GM21619 (cell line): ENCODE results near the gene TANGO2.

ENCODE experiments used
- ATAC-seq: cut with Tn5 transposase; IDR thresholded peaks from one replicate; pipeline ENCODE4 v1.9.1; 2021; ENCODE audit not compliant: unreplicated experiment

Gene TANGO2

DNA sequence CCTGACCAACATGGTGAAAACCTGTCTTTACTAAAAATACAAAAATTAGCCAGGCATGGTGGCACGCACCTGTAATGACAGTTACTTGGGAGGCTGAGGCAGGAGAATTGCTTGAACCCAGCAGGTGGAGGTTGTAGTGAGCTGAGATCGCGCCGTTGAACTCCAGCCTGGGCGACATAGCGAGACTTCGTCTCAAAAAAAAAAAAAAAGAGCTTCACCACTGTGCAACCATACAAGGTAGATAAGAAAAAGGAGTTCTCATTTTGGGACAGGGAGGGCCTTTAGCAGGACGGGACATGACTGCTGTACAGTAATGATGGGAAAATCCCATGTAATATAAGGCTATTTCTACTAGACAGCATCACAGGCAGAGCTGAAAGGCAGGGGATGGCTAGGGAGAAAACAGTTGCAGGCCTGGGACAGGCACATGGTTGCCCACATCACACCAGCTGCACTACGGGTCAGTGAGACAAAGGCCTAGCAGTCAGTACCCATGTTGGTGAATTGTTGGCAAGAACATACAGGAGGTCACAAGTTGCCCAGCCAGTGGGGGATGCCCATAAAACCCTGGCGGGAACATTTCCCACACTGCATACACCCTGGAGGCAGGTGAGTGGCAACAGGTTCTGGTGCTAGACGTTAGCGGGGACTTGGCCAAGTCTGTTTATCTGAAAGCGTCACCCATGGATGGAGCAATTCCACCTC lies 5.4 kb downstream of the TANGO2 start:
- no peak for ATAC-seq

- no peak for ATAC-seq
Measured at GRCh38 chr22:20026996-20027601, 6.2 kb downstream of the TANGO2 start.

- no peak for ATAC-seq
Measured at GRCh38 chr22:20027966-20028854, 7.3 kb downstream of the TANGO2 start.

DNA sequence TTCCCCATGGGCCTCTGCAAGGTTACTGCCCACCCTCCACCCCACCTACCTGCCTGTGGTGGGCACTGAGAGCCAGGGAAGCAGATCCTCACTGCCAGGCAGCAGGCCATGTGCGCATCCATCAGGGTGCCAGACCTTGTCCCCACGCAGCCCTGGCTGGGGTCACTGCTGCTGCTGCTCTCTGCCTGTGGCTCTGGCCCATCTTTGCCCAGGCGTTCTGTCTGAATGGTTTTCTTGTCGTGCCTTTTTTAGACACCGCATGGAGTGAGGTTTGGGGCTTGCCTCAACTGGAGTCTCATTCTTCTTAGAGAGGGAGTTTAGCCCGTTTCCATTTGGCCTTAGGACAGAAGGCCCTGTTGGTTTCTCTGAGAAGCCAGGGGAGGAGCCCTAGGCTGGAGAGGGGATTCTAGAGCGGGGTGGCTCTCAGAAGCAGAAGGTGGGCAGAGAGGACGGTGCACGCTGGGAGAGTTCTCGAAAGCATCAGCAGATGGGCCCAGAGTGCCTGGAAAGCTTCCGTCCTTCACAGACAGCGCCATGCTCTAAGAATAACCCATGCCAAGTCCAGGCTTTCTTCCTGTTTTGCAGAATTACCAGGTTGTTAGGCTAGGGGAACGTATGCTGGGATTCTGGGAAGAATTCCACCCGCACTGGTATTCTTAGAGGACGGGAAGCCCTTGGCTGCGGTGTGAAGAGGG lies 8.1 kb downstream of the TANGO2 start:
- ATAC-seq = no peak

GRCh38 chr22:20029550-20030225 lies 8.8 kb downstream of the TANGO2 start:
- no peak for ATAC-seq

GRCh38 chr22:20031732-20032406 lies 11.0 kb downstream of the TANGO2 start:
- no peak for ATAC-seq

DNA sequence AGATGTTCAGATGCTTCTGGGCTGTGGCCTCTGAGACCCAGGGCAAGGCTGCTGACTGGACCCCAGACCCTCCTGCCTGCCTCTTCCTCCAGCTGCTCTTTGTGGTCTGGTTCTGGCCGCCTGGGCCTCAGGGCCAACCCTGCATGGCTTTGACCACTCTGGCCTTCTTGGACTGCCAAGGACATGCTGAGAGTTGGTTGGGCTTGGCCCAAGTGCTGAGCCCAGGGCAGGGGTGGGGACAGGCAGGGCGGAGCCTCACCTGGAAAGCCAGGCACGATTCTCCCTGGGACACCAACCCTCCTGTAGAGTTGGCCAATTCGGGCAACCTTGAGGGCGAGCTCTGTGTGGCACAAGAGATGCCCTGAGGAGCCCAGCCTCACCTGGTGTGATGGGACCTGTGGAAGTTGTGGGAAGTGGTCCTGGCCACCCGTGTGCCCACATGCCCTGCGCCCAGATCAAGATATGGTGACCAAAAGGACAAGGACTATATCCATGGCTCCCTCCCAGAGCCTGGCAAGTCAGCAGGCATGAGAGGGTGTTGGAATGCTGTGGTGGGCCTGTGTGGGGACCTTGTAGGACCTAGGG lies 11.6 kb downstream of the TANGO2 start:
- no peak for ATAC-seq

GRCh38 chr22:20033045-20033706 lies 12.3 kb downstream of the TANGO2 start:
- no peak for ATAC-seq

GRCh38 chr22:20034143-20034542 lies 13.2 kb downstream of the TANGO2 start:
- ATAC-seq = no peak

DNA sequence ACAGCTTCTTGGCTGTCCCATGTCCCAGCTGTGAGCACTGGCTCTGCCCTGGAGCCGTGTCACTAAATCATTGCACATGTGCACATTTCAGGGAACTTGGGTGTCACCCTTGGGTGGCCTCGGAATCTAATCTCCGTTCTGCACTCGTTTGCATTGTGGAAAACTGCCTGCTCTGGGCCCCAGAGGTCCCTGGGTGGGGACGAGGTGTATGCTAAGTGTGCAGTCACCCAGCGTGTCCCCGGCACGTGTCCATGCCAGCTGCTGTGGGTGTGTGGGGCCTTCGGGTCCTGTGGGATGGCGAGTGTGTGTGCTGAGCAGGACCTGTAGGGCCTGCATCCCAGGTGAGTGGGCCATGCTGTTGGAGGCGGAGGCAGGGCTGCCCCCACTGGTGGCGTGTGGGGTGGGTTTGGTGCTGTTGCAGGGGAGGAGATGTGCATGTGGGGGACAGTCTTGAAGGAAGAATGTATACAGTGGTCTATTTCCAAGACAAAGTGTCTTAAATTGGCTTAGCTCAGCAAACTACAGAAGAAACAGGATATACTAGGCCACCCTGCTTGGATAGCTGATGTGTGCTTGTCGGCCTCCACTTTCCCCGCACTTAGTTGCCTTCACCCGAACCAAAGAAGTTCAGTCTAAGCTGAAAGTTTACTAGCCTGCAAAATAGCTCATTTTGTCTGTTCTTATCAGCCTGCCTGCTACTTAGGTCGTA lies 14.6 kb downstream of the TANGO2 start:
- ATAC-seq = no peak

DNA sequence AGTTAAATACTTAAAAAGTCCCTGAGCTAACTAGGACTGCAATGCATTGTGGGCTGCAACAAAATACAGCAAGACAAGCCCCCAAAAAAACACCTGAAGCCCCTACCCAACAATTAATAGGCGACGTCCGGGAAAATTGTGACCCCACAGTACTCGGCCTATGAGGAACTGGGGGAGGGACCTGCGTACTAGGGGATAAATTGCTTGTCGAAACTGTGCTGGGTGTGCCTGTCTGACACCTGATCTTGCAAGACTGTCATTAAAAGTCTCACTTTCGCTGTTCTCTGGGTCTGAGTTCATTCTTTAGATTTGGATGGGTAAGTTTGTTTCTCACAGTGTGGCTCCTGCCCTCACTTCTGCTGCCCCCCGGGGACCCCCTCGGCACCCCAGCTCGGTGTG lies 15.2 kb downstream of the TANGO2 start:
- no peak for ATAC-seq

GRCh38 chr22:20036535-20037392 lies 15.9 kb downstream of the TANGO2 start:
- ATAC-seq = no peak

DNA sequence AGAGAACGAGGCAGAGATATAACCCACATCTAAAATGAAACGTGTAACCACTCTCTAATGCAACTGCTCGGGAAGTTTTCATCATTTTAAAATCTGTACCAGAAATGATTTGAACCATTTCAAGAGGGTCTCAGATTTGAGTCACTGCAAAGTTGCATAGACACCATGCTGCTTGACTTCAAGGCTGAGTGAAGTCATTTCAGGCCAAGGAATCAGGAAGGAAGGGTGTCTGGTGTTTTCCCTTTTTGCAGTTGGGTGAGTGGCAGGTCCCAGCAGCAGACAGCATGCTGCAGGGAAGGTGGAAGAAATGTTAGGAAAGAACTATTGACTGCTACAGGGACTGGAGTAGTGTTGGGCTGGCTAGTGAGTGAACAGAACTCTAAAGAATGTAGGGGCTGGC lies 16.5 kb downstream of the TANGO2 start:
- ATAC-seq = no peak

GRCh38 chr22:20038574-20038973 lies 17.7 kb downstream of the TANGO2 start:
- ATAC-seq = no peak

- no peak for ATAC-seq
Measured at GRCh38 chr22:20039683-20040325, 18.9 kb downstream of the TANGO2 start.

DNA sequence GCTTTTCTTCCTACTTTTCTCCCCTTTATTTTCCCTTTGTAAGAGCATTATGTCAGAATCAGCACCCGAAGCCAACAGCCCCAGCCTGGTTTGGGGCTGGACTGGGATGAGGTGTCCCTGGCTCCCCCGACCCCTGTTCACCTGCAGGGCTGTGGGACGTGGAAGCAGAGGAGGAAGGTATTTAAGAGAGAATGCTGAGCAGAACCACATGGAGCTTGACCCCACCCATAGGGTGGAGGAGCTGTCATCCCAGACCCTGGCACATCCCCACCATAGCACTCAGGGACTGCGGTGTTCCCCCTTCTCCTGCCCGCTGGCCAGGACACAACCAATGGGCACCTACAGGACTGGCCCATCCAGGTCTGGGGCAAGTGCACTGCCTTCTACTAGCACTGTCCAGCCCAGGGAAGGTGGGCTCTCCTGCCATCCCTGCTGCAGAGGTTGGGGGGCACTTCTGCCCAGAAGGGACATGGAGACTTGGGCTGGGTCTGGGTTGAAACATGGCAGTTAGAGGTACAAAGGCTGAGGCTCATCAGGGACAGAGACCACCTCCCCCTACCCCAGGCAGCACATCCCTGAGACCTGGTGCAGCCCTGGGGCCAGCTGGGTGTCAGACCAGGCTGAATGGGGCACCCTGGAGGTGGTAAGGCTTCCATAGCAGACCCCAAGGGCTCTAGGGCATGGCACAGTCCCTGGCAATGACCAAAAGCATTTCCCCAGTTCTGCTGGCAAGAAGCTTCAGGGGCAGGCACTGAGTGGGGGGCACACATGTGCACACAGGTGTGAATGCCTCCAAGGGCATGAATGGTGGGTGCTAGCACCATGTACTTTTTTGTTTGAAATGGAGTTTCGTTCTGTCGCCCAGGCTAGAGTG lies 19.7 kb downstream of the TANGO2 start:
- ATAC-seq = no peak
